LHCN-M2 (cell line): Measurements from ENCODE around the gene FAM181A. TPM values are rescaled to one million over a fixed set of nuclear protein-coding genes. Genes with fewer than 3 reads are reported as not detected.
A peak's percentile ranks its signal among the peaks of the same experiment; 100 is the strongest.

Experiments
- DNase-seq: peaks from one replicate; pipeline ENCODE4 v3.0.0-alpha.2; 2012; ENCODE audit warnings: low read depth
- polyA plus RNA-seq: library from polyadenylated mRNA; unstranded; fragments of >200 nt; gene quantifications from one replicate; pipeline ENCODE4 v1.2.1, GENCODE V29; 2012; ENCODE audit warnings: missing spikeins
- total RNA-seq: library from RNA; depleted of rRNA; stranded (reverse); fragments of >200 nt; gene quantifications from 2 replicates; pipeline ENCODE4 v1.2.3, GENCODE V29; 2014; rRNA removed

Gene FAM181A
- total RNA-seq, result not detected in 2 replicates
- polyA plus RNA-seq, result not detected

- DNase-seq, result no peak
These were observed at the start of gene FAM181A for GRCh38 chr14:93926873-93927799. Gene FAM181A (plus strand): TSS chr14:93927344. CDS start chr14:93928286, 942 bp downstream.

GRCh38 chr14:93878212-93878611 lies 48.9 kb upstream of the FAM181A start:
- no peak for DNase-seq

- no peak for DNase-seq
These were observed 48.3 kb upstream of the FAM181A start for GRCh38 chr14:93878871-93879270.

- DNase-seq, result no peak
These were observed 47.7 kb upstream of the FAM181A start for GRCh38 chr14:93879362-93879983.

- DNase-seq, result no peak
These were observed 46.9 kb upstream of the FAM181A start for GRCh38 chr14:93880021-93880820.

GRCh38 chr14:93884950-93885349 lies 42.2 kb upstream of the FAM181A start:
- DNase-seq, result no peak

- no peak for DNase-seq
These were observed 38.1 kb upstream of the FAM181A start for GRCh38 chr14:93888995-93889394.

- DNase-seq, result no peak
These were observed 37.2 kb upstream of the FAM181A start for GRCh38 chr14:93889739-93890483.

GRCh38 chr14:93891756-93892504 lies 35.2 kb upstream of the FAM181A start:
- DNase-seq, result no peak

GRCh38 chr14:93892505-93892839 lies 34.7 kb upstream of the FAM181A start:
- no peak for DNase-seq

GRCh38 chr14:93892923-93893558 lies 34.1 kb upstream of the FAM181A start:
- peak; percentile 31 for DNase-seq

GRCh38 chr14:93893661-93894261 lies 33.4 kb upstream of the FAM181A start:
- DNase-seq, result no peak

GRCh38 chr14:93895023-93895604 lies 32.0 kb upstream of the FAM181A start:
- DNase-seq, result no peak

- DNase-seq, result no peak
These were observed 29.7 kb upstream of the FAM181A start for GRCh38 chr14:93897476-93897845.

GRCh38 chr14:93898081-93898611 lies 29.0 kb upstream of the FAM181A start:
- DNase-seq, result no peak

- no peak for DNase-seq
These were observed 28.4 kb upstream of the FAM181A start for GRCh38 chr14:93898731-93899130.

- no peak for DNase-seq
These were observed 25.3 kb upstream of the FAM181A start for GRCh38 chr14:93901813-93902212.

- no peak for DNase-seq
These were observed 24.4 kb upstream of the FAM181A start for GRCh38 chr14:93902619-93903307.
